GM12878 (cell line): Measurements from ENCODE around the gene ZDHHC5. TPM values are rescaled to one million over a fixed set of nuclear protein-coding genes. Genes with fewer than 3 reads are reported as not detected.

ENCODE experiments used
- ATAC-seq: fragments of 200-7000 bp; cut with Tn5 transposase; 3 replicates; pipeline ENCODE4 v1.9.1; 2020; ENCODE audit warnings: mild to moderate bottlenecking, moderate library complexity
- BruUV-seq: library from RNA; stranded (reverse); fragments of 400-500 nt; replicated peaks from 2 replicates; lab custom pipeline; 2021; lab: Mats Ljungman, UMichigan
- CTCF ChIA-PET: fragments of 300-600 bp; sonication (Branson Sonifier 250); formaldehyde crosslinking; extraction: SDS; loops from one replicate; lab custom pipeline; 2021; ENCODE audit warnings: inconsistent platforms; lab: Yijun Ruan, JAX
- POLR2A ChIA-PET: fragments of 350-600 bp; formaldehyde crosslinking; extraction: SDS; loops from one replicate; lab custom pipeline; 2021; ENCODE audit warnings: inconsistent platforms; lab: Charles Lee
- RAD21 ChIA-PET: fragments of 300-600 bp; sonication (Branson Sonifier 250); formaldehyde crosslinking; loops from one replicate; lab custom pipeline; 2023; ENCODE audit warnings: antibody characterized with exemption; ENCODE audit not compliant: unreplicated experiment; lab: Charles Lee
- SMC1A ChIA-PET: fragments of 300-600 bp; sonication (Branson Sonifier 250); formaldehyde crosslinking; loops from one replicate; lab custom pipeline; 2023; ENCODE audit not compliant: unreplicated experiment, uncharacterized antibody; lab: Charles Lee
- DNase-seq: peaks from one replicate; pipeline ENCODE4 v3.0.0-alpha.2; 2011; ENCODE audit warnings: low read depth, low spot score
- FAIRE-seq: peaks from 3 replicates; lab custom pipeline; 2011; peaks lifted over from hg19 to GRCh38; lab: Jason Lieb, UNC
- H2AFZ ChIP-seq: 2 replicates; pipeline ENCODE4 v1.6.0; 2011; ENCODE audit warnings: low read depth, low read length, control low read depth; ENCODE audit not compliant: control insufficient read depth
- H3K27ac ChIP-seq: 2 replicates; pipeline ENCODE4 v1.5.1; 2011; ENCODE audit warnings: control low read depth; ENCODE audit not compliant: control insufficient read depth, insufficient read depth
- H3K27me3 ChIP-seq, 2 experiments: replicated peaks in 1 of 2; 2 replicates each; pipeline versions ENCODE4 v1.6.0 to v1.6.1; 2011; ENCODE audit warnings: low read length in 1 of 2; ENCODE audit not compliant: control insufficient read depth in 2 of 2, insufficient read depth in 2 of 2
- H3K36me3 ChIP-seq, 2 experiments: 2 replicates each; pipeline ENCODE4 v1.5.1; 2011; ENCODE audit warnings: low read length in 1 of 2; ENCODE audit not compliant: control insufficient read depth in 2 of 2, insufficient read depth in 2 of 2
- H3K4me1 ChIP-seq: 2 replicates; pipeline ENCODE4 v1.6.1; 2011; ENCODE audit warnings: mild to moderate bottlenecking, low read length, moderate library complexity, mixed read lengths; ENCODE audit not compliant: control insufficient read depth, insufficient read depth
- H3K4me2 ChIP-seq: 2 replicates; pipeline ENCODE4 v1.6.0; 2011; ENCODE audit warnings: control low read depth; ENCODE audit not compliant: control insufficient read depth, insufficient read depth
- H3K4me3 ChIP-seq: fragments of 200-600 bp; sonication (generic); 2 replicates; pipeline ENCODE4 v1.5.1; 2016
- H3K79me2 ChIP-seq: 2 replicates; pipeline ENCODE4 v1.6.0; 2011; ENCODE audit warnings: low read length; ENCODE audit not compliant: control insufficient read depth, insufficient read depth
- H3K9ac ChIP-seq: 2 replicates; pipeline ENCODE4 v1.8.0; 2011; ENCODE audit warnings: low read length, control low read depth, mixed read lengths; ENCODE audit not compliant: control insufficient read depth, insufficient read depth
- H3K9me3 ChIP-seq: replicated peaks from 3 replicates; pipeline ENCODE4 v1.5.1; 2011; ENCODE audit warnings: mild to moderate bottlenecking, low read length; ENCODE audit not compliant: control insufficient read depth, insufficient read depth
- H4K20me1 ChIP-seq: 2 replicates; pipeline ENCODE4 v1.6.0; 2011; ENCODE audit not compliant: control insufficient read depth, insufficient read depth
- BCLAF1 ChIP-seq: fragments of 450-650 bp; IDR thresholded peaks from 2 replicates; pipeline ENCODE4 v1.6.1; 2017; ENCODE audit warnings: antibody characterized with exemption, mild to moderate bottlenecking, moderate library complexity
- EZH2 ChIP-seq: IDR thresholded peaks from 2 replicates; pipeline ENCODE4 v1.6.1; 2012; ENCODE audit warnings: low read depth, mild to moderate bottlenecking, control low read depth, inconsistent platforms, low read length, borderline replicate concordance; ENCODE audit not compliant: control insufficient read depth
- KDM1A ChIP-seq: fragments of 200-600 bp; sonication (generic); IDR thresholded peaks from 2 replicates; pipeline ENCODE4 v1.6.1; 2016; ENCODE audit warnings: borderline replicate concordance
- MEF2B ChIP-seq: fragments of 450-650 bp; IDR thresholded peaks from 2 replicates; pipeline ENCODE4 v1.6.1; 2018; ENCODE audit warnings: mild to moderate bottlenecking, moderate library complexity; ENCODE audit not compliant: partially characterized antibody, poor library complexity, severe bottlenecking
- MLLT1 ChIP-seq: fragments of 450-650 bp; IDR thresholded peaks from 2 replicates; pipeline ENCODE4 v1.6.1; 2016; ENCODE audit warnings: mild to moderate bottlenecking
- MYB ChIP-seq: fragments of 150-350 bp; IDR thresholded peaks from 2 replicates; pipeline ENCODE4 v1.6.1; 2014; ENCODE audit warnings: mild to moderate bottlenecking, low read depth, low read length, borderline replicate concordance
- NBN ChIP-seq: fragments of 450-650 bp; IDR thresholded peaks from 2 replicates; pipeline ENCODE4 v1.6.1; 2016
- NR2C2 ChIP-seq: IDR thresholded peaks from 2 replicates; pipeline ENCODE4 v1.6.1; 2011; ENCODE audit warnings: borderline replicate concordance, low read depth; ENCODE audit not compliant: control insufficient read depth, insufficient read length
- PAX5 ChIP-seq: IDR thresholded peaks from 2 replicates; pipeline ENCODE4 v1.6.1; 2011; ENCODE audit warnings: low read depth, low read length, borderline replicate concordance
- PAX8 ChIP-seq: fragments of 450-650 bp; IDR thresholded peaks from 2 replicates; pipeline ENCODE4 v1.6.1; 2017; ENCODE audit warnings: mild to moderate bottlenecking, moderate library complexity
- RAD21 ChIP-seq: IDR thresholded peaks from 2 replicates; pipeline ENCODE4 v1.6.1; 2011; ENCODE audit warnings: mild to moderate bottlenecking, low read depth, low read length, moderate library complexity; ENCODE audit not compliant: insufficient read depth
- RB1 ChIP-seq: fragments of 450-650 bp; formaldehyde crosslinking; IDR thresholded peaks from 2 replicates; pipeline ENCODE4 v1.6.1; 2017; ENCODE audit warnings: mild to moderate bottlenecking, borderline replicate concordance
- RCOR1 ChIP-seq: conservative IDR thresholded peaks from 2 replicates; pipeline ENCODE4 v1.6.1; 2012; ENCODE audit warnings: low read depth, low read length, improper control_type of control experiment
- SKIL ChIP-seq: fragments of 450-650 bp; IDR thresholded peaks from 2 replicates; pipeline ENCODE4 v1.6.1; 2017; ENCODE audit warnings: mild to moderate bottlenecking, low read depth, inconsistent platforms; ENCODE audit not compliant: poor library complexity, severe bottlenecking
- SMC3 ChIP-seq: IDR thresholded peaks from 2 replicates; pipeline ENCODE4 v1.6.1; 2011; ENCODE audit warnings: low read length, improper control_type of control experiment, borderline replicate concordance
- SPI1 ChIP-seq: IDR thresholded peaks from 2 replicates; pipeline ENCODE4 v1.6.1; 2011; ENCODE audit warnings: low read depth, mild to moderate bottlenecking, low read length, moderate library complexity, borderline replicate concordance; ENCODE audit not compliant: insufficient read depth
- TCF3 ChIP-seq: IDR thresholded peaks from 2 replicates; pipeline ENCODE4 v1.6.1; 2012; ENCODE audit warnings: low read depth, mild to moderate bottlenecking, low read length, borderline replicate concordance; ENCODE audit not compliant: insufficient read depth
- YY1 ChIP-seq: IDR thresholded peaks from 2 replicates; pipeline ENCODE4 v1.6.1; 2011; ENCODE audit warnings: low read depth, mild to moderate bottlenecking, low read length
- WGBS: methylation state at CpG from one replicate; pipeline ENCODE4 v1.1.6; 2016; ENCODE audit warnings: low lambda C conversion rate; ENCODE audit not compliant: insufficient replicate concordance, insufficient coverage; ENCODE audit errors: missing lambda C conversion rate; 5-methylcytosine and 5-hydroxymethylcytosine counted together
- in situ Hi-C: fragments of 300-500 bp; cut with MboI; formaldehyde crosslinking; loops from 9 replicates; pipeline ENCODE4 v1.14.3; 2018; ENCODE audit warnings: mixed read lengths
- intact Hi-C: fragments of 100-400 bp; cut with micrococcal nuclease; formaldehyde crosslinking; loops from one replicate; pipeline ENCODE4 v1.14.2; 2022; ENCODE audit not compliant: unreplicated experiment
- polyA plus RNA-seq, 11 experiments: library from polyadenylated mRNA; depleted of rRNA in 4 of 11; unstranded in 6 of 11; stranded (reverse) in 5 of 11; fragments of >200 nt; fragmentation: Nextera tagmentation in 4 of 11; fragmentation: Illumina TruSeq in 1 of 11; extraction: Ambion mirVana in 4 of 11; extraction: Trizol in 1 of 11; gene quantifications; 1 replicate in 1 of 11; 2 replicates in 10 of 11; pipeline versions ENCODE4 v1.2.1 to v1.2.3, GENCODE V29; 2011 to 2016; ENCODE audit warnings: inconsistent platforms in 2 of 11, missing spikeins in 2 of 11, low read depth in 1 of 11
- total RNA-seq, 4 experiments: library from RNA; depleted of rRNA in 3 of 4; stranded (reverse); fragments of >200 nt in 3 of 4; fragmentation: Illumina TruSeq in 1 of 4; extraction: Trizol in 1 of 4; gene quantifications; 2 replicates each; pipeline versions ENCODE4 v1.2.1 to v1.2.3, GENCODE V29; 2013 to 2021

ZDHHC5 gene
- total and polyA plus RNA-seq, 10 of the 15 experiments (the other 5 are each of a cell fraction or from before 2014, with no cell fraction given): 3.9 to 61.3 (median 37.6) TPM

GRCh38 chr11:57662893-57663292 lies 5.0 kb upstream of the ZDHHC5 start:
- DNase-seq: no peak
- POLR2A ChIA-PET: interaction anchor here (0.6 to 1.4 kb wide), 4 partner anchors 9 to 100 kb away, joined by 3 read pairs; no protein-coding TSS in a partner anchor
- in situ Hi-C loops: loop anchor here (5.0 to 10.0 kb wide), 2 partner anchors 139 to 862 kb away; no protein-coding TSS in a partner anchor
- TF ChIP-seq RCOR1 (no peak), RAD21 (peak; percentile 57), SKIL (no peak), BCLAF1 (no peak), RB1 (no peak), NBN (no peak), MLLT1 (no peak), PAX8 (no peak), SPI1 (no peak), NR2C2 (no peak), SMC3 (peak; percentile 36; the same call in 1 of the 2 replicates), KDM1A (no peak), TCF3 (no peak), MYB (no peak), PAX5 (peak; percentile 56), YY1 (no peak), MEF2B (no peak), EZH2 (no peak)

More at GRCh38 chr11:57662893-57663292, 5.0 kb upstream of the ZDHHC5 start:
- peaks cover 9 to 10% of the 10 kb centered on the region in 2 experiments; a peak in 3 of 4 replicates for H3K36me3 ChIP-seq
- FAIRE-seq: no peak
- no peaks in the 10 kb centered on the region for H3K9me3 ChIP-seq
- H3K4me2 ChIP-seq: no peak overlapping the region
- H2AFZ ChIP-seq: no peak overlapping the region
- ChIA-PET CTCF (interaction anchor here (0.6 to 2.1 kb wide), 16 partner anchors 12 to 911 kb away, joined by 3 to 31 read pairs (median 4); no protein-coding TSS in a partner anchor), RAD21 (interaction anchor here (0.5 to 1.6 kb wide), 8 partner anchors 18 to 925 kb away, joined by 3 to 20 read pairs (median 4); partner anchors contain the start of gene UBE2L6), SMC1A (interaction anchor here (0.6 to 1.4 kb wide), 5 partner anchors 52 to 840 kb away, joined by 3 to 16 read pairs (median 3); no protein-coding TSS in a partner anchor)
- ATAC-seq: no peak
- 77% methylated on average over 4 of the region's 4 CpGs for WGBS
- no peak overlapping the region for H3K9ac ChIP-seq
- no peak overlapping the region for H3K4me3 ChIP-seq
- no peak overlapping the region for H3K27ac ChIP-seq
- no TSS peak for BruUV-seq
- no peaks in the 10 kb centered on the region for H4K20me1 ChIP-seq
- intact Hi-C loops: loop anchor here (5.0 kb wide), 1 partner anchor 624 kb away; no protein-coding TSS in a partner anchor
- H3K27me3 ChIP-seq: no peaks in the 10 kb centered on the region
- H3K4me1 ChIP-seq: 0 out of 2 replicates have a peak, but pooled peaks cover 2% of the 10 kb centered on the region
- peaks cover 14% of the 10 kb centered on the region for H3K79me2 ChIP-seq
